A375 (cell line): ENCODE results near the gene PLTP. TPM values are rescaled to one million over a fixed set of nuclear protein-coding genes. Genes with fewer than 3 reads are reported as not detected.

Experiments
- total RNA-seq: library from RNA; depleted of rRNA; stranded (reverse); fragments of >200 nt; shearing (Covaris generic); gene quantifications from 2 replicates; pipeline ENCODE4 v1.2.3, GENCODE V29; 2014; rRNA removed

PLTP gene, protein sequence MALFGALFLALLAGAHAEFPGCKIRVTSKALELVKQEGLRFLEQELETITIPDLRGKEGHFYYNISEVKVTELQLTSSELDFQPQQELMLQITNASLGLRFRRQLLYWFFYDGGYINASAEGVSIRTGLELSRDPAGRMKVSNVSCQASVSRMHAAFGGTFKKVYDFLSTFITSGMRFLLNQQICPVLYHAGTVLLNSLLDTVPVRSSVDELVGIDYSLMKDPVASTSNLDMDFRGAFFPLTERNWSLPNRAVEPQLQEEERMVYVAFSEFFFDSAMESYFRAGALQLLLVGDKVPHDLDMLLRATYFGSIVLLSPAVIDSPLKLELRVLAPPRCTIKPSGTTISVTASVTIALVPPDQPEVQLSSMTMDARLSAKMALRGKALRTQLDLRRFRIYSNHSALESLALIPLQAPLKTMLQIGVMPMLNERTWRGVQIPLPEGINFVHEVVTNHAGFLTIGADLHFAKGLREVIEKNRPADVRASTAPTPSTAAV
- 73.1 and 78.4 TPM in 2 replicates for total RNA-seq

DNA sequence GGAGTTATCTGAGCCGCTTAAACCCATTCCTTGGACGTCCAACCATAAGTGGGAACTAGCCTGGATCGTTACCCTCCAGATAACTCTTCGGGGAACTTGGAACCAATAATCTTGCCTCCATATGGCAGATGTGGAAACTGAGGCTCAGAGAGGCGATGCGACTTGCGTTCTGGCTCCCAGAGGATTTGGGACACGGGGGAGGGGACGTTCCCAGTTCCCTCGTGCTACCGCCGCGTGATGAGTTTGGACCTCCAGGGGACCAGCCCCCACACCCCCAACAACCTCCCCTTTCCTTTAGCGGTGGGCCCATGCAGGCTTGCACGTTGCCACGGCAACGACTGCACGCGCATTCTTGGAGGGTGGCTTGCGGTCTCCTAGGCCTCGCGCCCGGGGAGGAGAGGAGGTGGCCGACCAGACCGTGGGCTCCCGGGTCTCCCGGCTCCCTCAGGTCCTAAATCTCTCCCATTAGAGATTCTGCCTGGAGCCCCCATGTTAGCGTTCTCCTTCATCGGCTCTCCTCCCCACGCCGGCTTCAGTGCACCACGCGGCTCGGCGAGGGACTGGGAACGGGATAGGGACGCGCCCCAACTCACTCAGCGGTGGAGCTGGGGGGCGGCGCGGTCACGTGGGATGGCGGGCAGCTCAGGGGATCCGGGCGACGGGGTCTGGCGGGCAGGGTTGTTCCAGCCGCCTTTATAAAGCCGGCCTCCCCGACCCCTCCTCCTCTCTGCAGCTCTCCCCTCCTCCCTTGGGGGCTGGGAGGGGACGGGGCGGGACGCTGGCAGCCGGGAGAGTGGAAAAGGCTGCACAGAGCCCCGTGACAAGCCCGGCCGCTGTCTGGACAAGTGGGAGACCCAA, at the start of gene PLTP:
Gene PLTP (minus strand): TSS at position 670 of the 858 bp plus-strand sequence. CDS start 703 bp downstream, outside the sequence.

DNA sequence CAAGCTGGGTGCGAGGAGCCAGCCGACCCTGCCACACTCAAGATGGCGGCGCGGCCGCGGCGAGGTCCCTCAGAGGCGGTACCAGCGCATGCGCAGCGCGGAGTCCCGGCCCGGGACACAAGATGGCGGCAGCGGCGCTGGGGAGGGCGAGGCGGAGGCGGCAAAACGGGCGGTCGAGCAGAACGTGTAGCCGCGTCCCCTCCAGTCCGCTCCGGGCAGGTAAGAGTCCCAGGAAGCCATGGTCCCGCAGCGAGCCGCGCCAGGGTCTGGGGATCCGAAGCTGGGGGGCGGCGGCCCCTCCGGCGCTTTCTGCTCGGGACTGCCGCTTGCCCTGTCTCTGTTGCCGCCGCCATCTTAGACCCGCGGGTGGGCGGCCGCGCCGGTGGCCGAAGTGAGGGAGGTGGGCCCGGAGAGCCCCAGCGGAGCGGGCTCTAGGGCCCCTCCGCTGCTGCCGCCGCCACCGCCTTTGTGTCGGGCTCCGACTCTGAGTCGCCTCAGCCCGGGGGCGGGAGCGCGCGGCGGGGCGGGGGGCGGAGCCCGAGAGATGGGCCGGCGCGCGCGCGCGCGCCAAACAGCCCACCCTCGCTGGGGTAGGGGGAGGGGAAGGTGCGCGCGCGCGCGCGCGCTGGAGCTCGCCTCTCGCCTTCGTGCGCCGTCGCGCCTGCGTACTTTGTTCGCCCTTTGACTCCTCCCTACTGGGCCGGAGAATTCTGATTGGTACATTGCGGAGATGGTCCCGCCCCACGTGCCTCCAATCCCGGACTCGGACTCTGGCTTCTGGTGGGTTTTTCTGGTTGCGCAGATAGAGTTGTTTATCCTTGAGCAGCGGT, 22.8 kb upstream of the PLTP start, which contains the start of gene PCIF1:
Gene PCIF1 (plus strand): TSS at position 98 of the 830 bp plus-strand sequence. CDS start 4,317 bp downstream, outside the sequence.

DNA sequence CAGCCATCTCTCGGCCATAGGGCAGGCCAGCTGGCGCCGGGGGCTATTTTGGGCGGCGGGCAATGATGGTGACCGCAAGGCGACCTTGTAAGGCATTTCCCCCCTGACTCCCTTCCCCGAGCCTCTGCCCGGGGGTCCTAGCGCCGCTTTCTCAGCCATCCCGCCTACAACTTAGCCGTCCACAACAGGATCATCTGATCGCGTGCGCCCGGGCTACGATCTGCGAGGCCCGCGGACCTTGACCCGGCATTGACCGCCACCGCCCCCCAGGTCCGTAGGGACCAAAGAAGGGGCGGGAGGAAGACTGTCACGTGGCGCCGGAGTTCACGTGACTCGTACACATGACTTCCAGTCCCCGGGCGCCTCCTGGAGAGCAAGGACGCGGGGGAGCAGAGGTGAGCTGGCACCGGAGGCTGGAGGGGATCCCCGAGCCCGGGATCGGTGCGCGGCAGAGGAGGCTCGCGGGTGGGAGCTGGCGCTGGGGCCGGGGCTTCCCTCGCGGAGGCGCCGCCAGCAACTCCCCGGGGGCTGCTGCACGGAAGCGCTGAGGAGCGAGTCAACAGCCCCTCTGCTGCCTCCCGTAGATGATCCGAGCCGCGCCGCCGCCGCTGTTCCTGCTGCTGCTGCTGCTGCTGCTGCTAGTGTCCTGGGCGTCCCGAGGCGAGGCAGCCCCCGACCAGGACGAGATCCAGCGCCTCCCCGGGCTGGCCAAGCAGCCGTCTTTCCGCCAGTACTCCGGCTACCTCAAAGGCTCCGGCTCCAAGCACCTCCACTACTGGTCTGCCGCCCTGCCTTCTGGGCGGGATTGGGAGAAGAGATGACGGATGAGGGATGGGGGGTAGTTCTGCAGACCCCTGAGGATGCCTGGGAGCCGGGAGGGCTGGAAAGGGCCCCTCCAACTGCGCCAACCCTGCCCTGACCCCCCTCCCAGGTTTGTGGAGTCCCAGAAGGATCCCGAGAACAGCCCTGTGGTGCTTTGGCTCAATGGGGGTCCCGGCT, 20.7 kb downstream of the PLTP start, which contains the start of the genes CTSA and NEURL2:
Gene CTSA (plus strand): TSS at position 351 of the 999 bp plus-strand sequence. CDS start 234 bp downstream, at position 585.
Gene NEURL2 (minus strand): TSS at position 224 of the 999 bp plus-strand sequence. CDS start 217 bp downstream, at position 7.

DNA sequence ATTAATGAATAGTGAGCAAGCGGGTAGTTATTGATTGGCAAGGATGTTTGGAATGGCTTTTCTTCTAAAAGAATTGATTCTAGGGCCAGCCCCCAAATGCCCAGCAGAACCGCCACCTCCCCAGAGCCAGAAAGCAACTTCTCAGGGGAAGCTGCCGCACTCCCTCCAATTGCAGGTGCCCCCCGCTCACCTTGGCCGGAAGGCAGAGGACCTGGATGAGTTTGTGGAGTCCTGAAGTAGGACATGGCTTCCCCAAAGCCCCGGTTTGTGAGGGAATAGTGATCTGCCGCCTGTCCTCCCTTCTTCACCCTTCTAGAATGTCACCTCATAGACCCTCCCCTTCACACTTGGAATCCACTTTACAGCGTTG, 24.6 kb downstream of the PLTP start, which contains the start of gene SPATA25:
Gene SPATA25 (minus strand): TSS at position 277 of the 370 bp plus-strand sequence. CDS start 32 bp downstream, at position 245.

DNA sequence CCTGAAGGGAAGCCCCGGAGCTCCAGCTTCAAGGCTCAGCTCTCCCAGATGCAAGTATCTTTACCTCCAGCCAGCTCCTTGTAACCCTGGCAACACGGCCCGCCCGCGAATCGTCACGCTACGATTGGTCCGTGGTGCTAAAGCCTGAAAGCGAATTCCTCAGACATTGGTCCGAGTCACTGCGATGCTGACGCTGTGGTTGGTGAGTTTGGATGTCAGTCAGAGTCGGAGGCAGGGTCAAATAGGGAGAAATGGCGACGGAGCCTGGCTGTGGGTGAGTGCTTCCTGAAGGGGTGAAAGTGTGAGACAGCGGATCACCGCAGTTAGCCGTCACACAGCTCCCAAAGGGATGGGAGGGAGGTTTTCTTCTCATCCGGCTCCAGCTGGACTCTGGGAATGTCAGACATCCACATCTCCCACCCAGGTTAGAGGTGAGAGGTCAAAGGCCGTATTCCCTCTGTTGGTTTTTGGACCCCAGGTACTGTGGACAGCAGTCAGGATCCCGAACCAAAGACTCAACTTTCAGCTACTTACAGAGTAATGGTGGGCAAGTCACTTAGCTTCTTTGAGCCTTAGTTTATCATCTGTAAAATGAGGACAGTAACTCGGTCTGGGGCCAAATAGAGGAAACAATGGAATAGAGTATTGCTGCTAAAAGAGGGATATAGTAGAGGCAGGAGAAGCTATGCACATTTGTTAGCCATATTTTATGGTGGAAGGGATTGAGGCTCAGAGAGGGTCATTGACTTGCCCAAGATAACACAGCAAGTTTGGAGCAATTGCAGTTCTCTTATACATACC, 30.8 kb downstream of the PLTP start, which contains the start of gene ZSWIM1:
Gene ZSWIM1 (plus strand): TSS at position 240 of the 801 bp plus-strand sequence. CDS start 1,366 bp downstream, outside the sequence.

DNA sequence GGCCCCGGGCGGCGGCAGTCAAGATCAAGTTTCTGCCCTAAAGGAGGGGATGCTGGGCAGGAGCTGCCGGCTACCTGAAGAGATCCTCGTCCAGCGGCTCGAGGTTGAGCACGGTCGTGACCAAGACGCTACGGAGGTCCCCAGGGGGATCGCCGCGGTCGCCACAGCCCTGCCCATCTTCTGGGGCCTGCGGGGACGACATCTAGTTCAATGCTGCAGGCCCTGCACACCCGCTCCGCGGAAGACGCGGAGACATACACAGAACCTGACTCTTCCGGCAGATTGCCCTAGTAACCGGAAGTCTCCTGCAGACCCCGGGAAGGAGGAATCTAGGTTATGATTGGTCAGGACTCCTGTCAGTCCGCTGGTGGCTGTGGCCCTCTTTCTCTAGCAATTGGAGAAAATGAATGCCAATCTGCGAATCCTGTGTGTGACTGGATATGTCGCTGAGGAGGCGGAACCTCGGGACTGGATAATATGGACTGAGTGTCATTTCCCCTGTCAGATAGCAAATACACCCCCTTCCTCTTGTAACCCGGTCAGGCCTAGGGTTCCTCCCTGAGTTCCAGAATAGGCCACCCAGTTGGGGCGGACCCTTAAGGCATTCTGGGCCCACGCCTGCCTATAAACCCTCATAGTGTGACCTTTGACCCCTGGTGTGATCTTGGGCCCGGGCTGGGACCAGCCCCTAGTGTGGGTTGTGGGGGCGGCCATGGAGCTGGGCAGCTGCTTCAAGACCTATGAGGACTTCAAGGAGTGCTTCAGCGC, 54.7 kb downstream of the PLTP start, which contains the start of the genes ACOT8 and ZSWIM3:
Gene ACOT8 (minus strand): TSS at position 279 of the 768 bp plus-strand sequence. CDS start 77 bp downstream, at position 202.
Gene ZSWIM3 (plus strand): TSS at position 501 of the 768 bp plus-strand sequence. CDS start 212 bp downstream, at position 713.

Other genes with a start within 250 kb of the PLTP start
- not detected in 2 replicates for gene WFDC11, start 241.9 kb downstream of the PLTP start, total RNA-seq
- not detected in 2 replicates for gene WFDC13, start 210.1 kb downstream of the PLTP start, total RNA-seq
- gene WFDC10B, start 207.1 kb downstream of the PLTP start, total RNA-seq = not detected in 2 replicates
- gene SPINT4, start 189.8 kb downstream of the PLTP start, total RNA-seq = not detected in 2 replicates
- gene WFDC3, start 120.3 kb downstream of the PLTP start, total RNA-seq = 0.41 and 1.9 TPM in 2 replicates
- 100 and 116 TPM in 2 replicates for gene DNTTIP1, start 120.2 kb downstream of the PLTP start, total RNA-seq
- 200 and 242 TPM in 2 replicates for gene UBE2C, start 99.5 kb downstream of the PLTP start, total RNA-seq
- 1.7 TPM in 1 of 2 replicates, not detected in the other for gene TNNC2, start 84.8 kb downstream of the PLTP start, total RNA-seq
- gene SNX21, start 78.4 kb downstream of the PLTP start, total RNA-seq = 89.4 and 89.5 TPM in 2 replicates
- gene ACOT8, start 54.8 kb downstream of the PLTP start, total RNA-seq = 52.4 and 54.0 TPM in 2 replicates
- gene ZSWIM3, start 54.5 kb downstream of the PLTP start, total RNA-seq = 3.1 and 3.8 TPM in 2 replicates
- gene ZSWIM1, start 30.9 kb downstream of the PLTP start, total RNA-seq = 6.6 and 13.4 TPM in 2 replicates
- 2.6 and 3.1 TPM in 2 replicates for gene SPATA25, start 24.5 kb downstream of the PLTP start, total RNA-seq
- gene NEURL2, start 20.9 kb downstream of the PLTP start, total RNA-seq = 6.0 and 6.7 TPM in 2 replicates
- 59.4 and 69.5 TPM in 2 replicates for gene CTSA, start 20.8 kb downstream of the PLTP start, total RNA-seq
- gene PCIF1, start 22.5 kb upstream of the PLTP start, total RNA-seq = 13.1 and 14.9 TPM in 2 replicates
- 32.9 and 37.4 TPM in 2 replicates for gene ZNF335, start 60.0 kb upstream of the PLTP start, total RNA-seq
- 0.11 and 0.21 TPM in 2 replicates for gene MMP9, start 96.8 kb upstream of the PLTP start, total RNA-seq
- not detected in 2 replicates for gene SLC12A5, start 117.1 kb upstream of the PLTP start, total RNA-seq
- gene NCOA5, start 177.8 kb upstream of the PLTP start, total RNA-seq = 20.6 and 21.6 TPM in 2 replicates
- gene CD40, start 206.2 kb upstream of the PLTP start, total RNA-seq = 5.4 and 6.1 TPM in 2 replicates